A549 (cell line): ENCODE data around the gene IL21R. TPM values are rescaled to one million over a fixed set of nuclear protein-coding genes. Genes with fewer than 3 reads are reported as not detected.
A peak's percentile ranks its signal among the peaks of the same experiment; 100 is the strongest.

Experiments
- ATAC-seq, 2 experiments: fragments of 200-7000 bp in 1 of 2; fragments of >200 bp in 1 of 2; cut with Nextera tagmentation in 1 of 2; cut with Tn5 transposase in 1 of 2; 3 replicates each; pipeline versions ENCODE4 v1.8.0 to v1.9.1; 2018 to 2020; ENCODE audit warnings: mild to moderate bottlenecking in 1 of 2, moderate library complexity in 1 of 2
- CTCF ChIA-PET: fragments of 300-600 bp; sonication (Branson Sonifier 250); formaldehyde crosslinking; extraction: SDS; loops from one replicate; lab custom pipeline; 2021; ENCODE audit warnings: antibody characterized with exemption, inconsistent platforms; lab: Yijun Ruan, JAX
- POLR2A ChIA-PET: fragments of 350-600 bp; formaldehyde crosslinking; extraction: SDS; loops from one replicate; lab custom pipeline; 2021; ENCODE audit warnings: antibody characterized with exemption, inconsistent platforms; lab: Yijun Ruan, JAX
- DNase-seq, 2 experiments: peaks; one replicate each; pipeline versions ENCODE4 v3.0.0 to v3.0.0-alpha.2; 2011 to 2016; ENCODE audit warnings: low read depth in 1 of 2, low spot score in 1 of 2
- FAIRE-seq: peaks from 2 replicates; lab custom pipeline; 2011; peaks lifted over from hg19 to GRCh38; lab: Jason Lieb, UNC
- H3K27ac ChIP-seq, 2 experiments: fragments of >200 bp; sonication (Bioruptor Twin); formaldehyde crosslinking; 3 replicates each; pipeline ENCODE4 v1.5.1; 2016 to 2017
- H3K4me1 ChIP-seq: fragments of >200 bp; sonication (Bioruptor Twin); formaldehyde crosslinking; 3 replicates; pipeline ENCODE4 v1.6.1; 2016
- H3K4me2 ChIP-seq: fragments of >200 bp; sonication (Bioruptor Twin); formaldehyde crosslinking; 3 replicates; pipeline ENCODE4 v1.6.1; 2016
- H3K4me3 ChIP-seq: fragments of >200 bp; sonication (Bioruptor Twin); formaldehyde crosslinking; 3 replicates; pipeline ENCODE4 v1.5.1; 2016
- H3K9me3 ChIP-seq: fragments of >200 bp; sonication (Bioruptor Twin); formaldehyde crosslinking; 3 replicates; pipeline ENCODE4 v1.6.1; 2016
- BHLHE40 ChIP-seq: IDR thresholded peaks from 2 replicates; pipeline ENCODE4 v1.6.1; 2012; ENCODE audit warnings: low read depth, low read length, inconsistent platforms
- CBX2 ChIP-seq: fragments of 200-600 bp; sonication (generic); IDR thresholded peaks from 2 replicates; pipeline ENCODE4 v1.6.1; 2016; ENCODE audit warnings: low read depth, mild to moderate bottlenecking, borderline replicate concordance
- CBX8 ChIP-seq: fragments of 200-600 bp; sonication (generic); IDR thresholded peaks from 2 replicates; pipeline ENCODE4 v1.6.1; 2016
- CHD2 ChIP-seq: fragments of 150-350 bp; IDR thresholded peaks from 2 replicates; pipeline ENCODE4 v1.6.1; 2014; ENCODE audit warnings: low read length; ENCODE audit not compliant: partially characterized antibody
- CTCF ChIP-seq: fragments of >200 bp; sonication (Bioruptor Twin); formaldehyde crosslinking; IDR thresholded peaks from 3 replicates; pipeline ENCODE4 v1.5.1; 2016
- EHMT2 ChIP-seq: fragments of 200-600 bp; sonication (generic); IDR thresholded peaks from 2 replicates; pipeline ENCODE4 v1.6.1; 2016; ENCODE audit warnings: antibody characterized with exemption, low read depth, mild to moderate bottlenecking, moderate library complexity
- EP300 ChIP-seq, 2 experiments: fragments of >200 bp; sonication (Bioruptor Twin); formaldehyde crosslinking; IDR thresholded peaks; 2 replicates in 1 of 2; 3 replicates in 1 of 2; pipeline ENCODE4 v1.6.1; 2016 to 2017
- FOSL2 ChIP-seq, 2 experiments: fragments of 450-650 bp in 1 of 2; fragments of >200 bp in 1 of 2; sonication (Bioruptor Twin) in 1 of 2; formaldehyde crosslinking; IDR thresholded peaks; 2 replicates each; pipeline versions ENCODE4 v1.5.0 to v1.6.1; 2016 to 2020; ENCODE audit warnings: mild to moderate bottlenecking in 1 of 2, moderate library complexity in 1 of 2
- FOXS1 ChIP-seq: fragments of 250-450 bp; sonication (Bioruptor Pico); IDR thresholded peaks from 2 replicates; pipeline ENCODE4 v1.5.0; 2020; ENCODE audit warnings: mild to moderate bottlenecking, moderate library complexity
- HOXA7 ChIP-seq: fragments of 250-450 bp; sonication (Bioruptor Pico); IDR thresholded peaks from 2 replicates; pipeline ENCODE4 v1.5.0; 2020; ENCODE audit warnings: mild to moderate bottlenecking, moderate library complexity
- HOXB5 ChIP-seq: fragments of 250-450 bp; sonication (Bioruptor Pico); IDR thresholded peaks from 2 replicates; pipeline ENCODE4 v1.5.0; 2020; ENCODE audit warnings: mild to moderate bottlenecking, moderate library complexity
- JUN ChIP-seq, 2 experiments: fragments of >200 bp; sonication (Bioruptor Twin); formaldehyde crosslinking; IDR thresholded peaks; 2 replicates in 1 of 2; 3 replicates in 1 of 2; pipeline ENCODE4 v1.6.1; 2016 to 2017
- JUNB ChIP-seq: fragments of >200 bp; sonication (Bioruptor Twin); formaldehyde crosslinking; IDR thresholded peaks from 2 replicates; pipeline ENCODE4 v1.6.1; 2016
- KDM5A ChIP-seq: fragments of 200-600 bp; sonication (generic); IDR thresholded peaks from 2 replicates; pipeline ENCODE4 v1.6.1; 2016; ENCODE audit warnings: antibody characterized with exemption, mild to moderate bottlenecking
- MAX ChIP-seq: IDR thresholded peaks from 2 replicates; pipeline ENCODE4 v1.6.1; 2012
- NR3C1 ChIP-seq: fragments of >200 bp; sonication (Bioruptor Twin); formaldehyde crosslinking; IDR thresholded peaks from 3 replicates; pipeline ENCODE4 v1.6.1; 2017
- PHF8 ChIP-seq: fragments of 200-600 bp; sonication (generic); IDR thresholded peaks from 2 replicates; pipeline ENCODE4 v1.6.1; 2016; ENCODE audit warnings: low read depth, mild to moderate bottlenecking, antibody characterized with exemption, moderate library complexity, borderline replicate concordance
- RCOR1 ChIP-seq: fragments of 150-350 bp; IDR thresholded peaks from 2 replicates; pipeline ENCODE4 v1.6.1; 2014; ENCODE audit warnings: antibody characterized with exemption, low read length, low read depth
- RNF2 ChIP-seq: fragments of 200-600 bp; sonication (generic); IDR thresholded peaks from 2 replicates; pipeline ENCODE4 v1.6.1; 2016; ENCODE audit warnings: low read depth, mild to moderate bottlenecking, antibody characterized with exemption, moderate library complexity, borderline replicate concordance
- TFCP2L1 ChIP-seq: fragments of 250-450 bp; sonication (Bioruptor Pico); IDR thresholded peaks from 2 replicates; pipeline ENCODE4 v1.5.0; 2021; ENCODE audit warnings: mild to moderate bottlenecking
- ZSCAN20 ChIP-seq: fragments of 250-450 bp; sonication (Bioruptor Pico); IDR thresholded peaks from 2 replicates; pipeline ENCODE4 v1.8.0; 2022; ENCODE audit warnings: mild to moderate bottlenecking, moderate library complexity
- WGBS: methylation state at CpG from one replicate; pipeline ENCODE4 v1.1.6; 2017; ENCODE audit errors: missing lambda C conversion rate; 5-methylcytosine and 5-hydroxymethylcytosine counted together
- polyA minus RNA-seq: library from RNA; depleted of rRNA, polyadenylated mRNA; stranded (reverse); fragments of >200 nt; gene quantifications from 2 replicates; pipeline ENCODE4 v1.2.3, GENCODE V29; 2011; rRNA and poly(A)+ RNA removed
- polyA plus RNA-seq, 4 experiments: library from polyadenylated mRNA; depleted of rRNA in 3 of 4; stranded (reverse); fragments of >200 nt; fragmentation: RNase III in 1 of 4; extraction: RNeasy Plus Mini Kit Qiagen cat#74134 plus additional on column Dnase treatment in 1 of 4; gene quantifications; 2 replicates in 3 of 4; 3 replicates in 1 of 4; pipeline ENCODE4 v1.2.3, GENCODE V29; 2011 to 2017

IL21R gene
- polyA plus RNA-seq (2011; rRNA removed), result 0.07 and 0.09 TPM in 2 replicates
- 0.04 and 0.07 TPM in 2 replicates for polyA plus RNA-seq (2012; cell fraction: cytosol; rRNA removed)
- 0.04 and 0.10 TPM in 2 replicates for polyA plus RNA-seq (2012; cell fraction: nucleus; rRNA removed)
- 0.04 TPM in 3 replicates for polyA plus RNA-seq (2017; fragmentation: RNase III; extraction: RNeasy Plus Mini Kit Qiagen cat#74134 plus additional on column Dnase treatment)
- 0.10 TPM in 1 of 2 replicates, not detected in the other for polyA minus RNA-seq

GRCh38 chr16:27401768-27402568 lies at the start of gene IL21R:
TSS of gene IL21R (plus strand) at chr16:27402174. CDS start at chr16:27430072, 27,898 bp downstream.
- CTCF ChIA-PET, result interaction anchor here (1.8 kb wide), 2 partner anchors 34 to 167 kb away, joined by 8 read pairs; no protein-coding TSS in a partner anchor
- ATAC-seq, result peak; percentile 46 to 55; a peak in 3 of 6 replicates
- no peak for FAIRE-seq

GRCh38 chr16:27353853-27354252 lies 48.1 kb upstream of the IL21R start:
- POLR2A ChIA-PET, result no interaction called here
- Histone ChIP-seq H3K4me2 (no peak overlapping the region), H3K4me3 (no peak overlapping the region), H3K9me3 (no peaks in the 10 kb centered on the region)
- WGBS, result 94% methylated on average over 4 of the region's 4 CpGs
- TF ChIP-seq EP300 (IDR thresholded peaks at IDR 0.05) (no peak), CTCF (no peak), JUNB (no peak), FOXS1 (no peak), MAX (no peak), RCOR1 (no peak), PHF8 (no peak), ZSCAN20 (CRISPR knock-in tag) (no peak), CBX2 (no peak), KDM5A (no peak), TFCP2L1 (no peak), CBX8 (no peak), BHLHE40 (no peak)
- TF ChIP-seq, all 56 proteins: peak for 0
- DNase-seq, result no peak
- CTCF ChIA-PET, result interaction anchor here (2.3 kb wide), 1 partner anchor 119 kb away, joined by 11 read pairs; no protein-coding TSS in a partner anchor
- no peak for FAIRE-seq
- no peaks in the 10 kb centered on the region for H3K4me1 ChIP-seq
- H3K27ac ChIP-seq, result no peak overlapping the region
- ATAC-seq, result no peak

More at GRCh38 chr16:27401768-27402568, at the start of gene IL21R:
- no peak within 1 kb of the TSS for H3K4me3 ChIP-seq
- WGBS, result 28% methylated on average over 13 of the region's 23 CpGs
- H3K27ac ChIP-seq, result no peak within 1 kb of the TSS
- no peak for DNase-seq
- H3K9me3 ChIP-seq, result peaks cover 3% of the 10 kb centered on the region; the same call in 1 of the 3 replicates
- H3K4me2 ChIP-seq, result no peak within 1 kb of the TSS
- no peak for TF ChIP-seq RNF2
- no peak for TF ChIP-seq HOXB5 (CRISPR knock-in tag)
- TF ChIP-seq CHD2, result no peak
- TF ChIP-seq BHLHE40, result no peak
- TF ChIP-seq ZSCAN20 (CRISPR knock-in tag), result no peak
- TF ChIP-seq MAX, result no peak
- no peak for TF ChIP-seq NR3C1
- no peak for TF ChIP-seq CTCF
- TF ChIP-seq EP300 (IDR thresholded peaks at IDR 0.05), result no peak
- TF ChIP-seq FOXS1, result no peak
- no peak for TF ChIP-seq EHMT2
- no peak for TF ChIP-seq FOSL2 (IDR thresholded peaks at IDR 0.05)
- no peak for TF ChIP-seq FOSL2 (CRISPR knock-in tag; IDR thresholded peaks at IDR 0.05)
- no peak for TF ChIP-seq HOXA7
- TF ChIP-seq JUN (IDR thresholded peaks at IDR 0.05), result no peak
- POLR2A ChIA-PET, result no interaction called here
- no peaks in the 10 kb centered on the region for H3K4me1 ChIP-seq
